Upper lobe of right lung (tissue), 1 donor: ENCODE measurements around the gene ARHGEF37. TPM values are rescaled to one million over a fixed set of nuclear protein-coding genes. Genes with fewer than 3 reads are reported as not detected.

Experiments used
- ATAC-seq: fragments of 200-7000 bp; cut with Tn5 transposase; one replicate; pipeline ENCODE4 v1.9.1; 2020; ENCODE audit warnings: mild to moderate bottlenecking, moderate library complexity
- DNase-seq: peaks from one replicate; pipeline ENCODE4 v3.0.0-alpha.2; 2020
- H3K27ac ChIP-seq: fragments of 200-600 bp; one replicate; pipeline ENCODE4 v1.8.0; 2022
- H3K27me3 ChIP-seq: fragments of 200-600 bp; one replicate; pipeline ENCODE4 v1.8.0; 2022; ENCODE audit warnings: mild to moderate bottlenecking
- H3K36me3 ChIP-seq: fragments of 200-600 bp; one replicate; pipeline ENCODE4 v1.8.0; 2022
- H3K4me1 ChIP-seq: fragments of 200-600 bp; one replicate; pipeline ENCODE4 v1.8.0; 2022
- H3K4me3 ChIP-seq: fragments of 200-600 bp; one replicate; pipeline ENCODE4 v1.8.0; 2022; ENCODE audit warnings: mild to moderate bottlenecking
- H3K9me3 ChIP-seq: fragments of 200-600 bp; one replicate; pipeline ENCODE4 v1.8.0; 2022
- intact Hi-C: fragments of 100-400 bp; cut with DNase I; formaldehyde crosslinking; loops from one replicate; pipeline ENCODE4 v1.11.0; 2022
- total RNA-seq: library from RNA; stranded (reverse); fragmentation: NEBNext Ultra II Directional; extraction: Animal tissue kit (Norgen Biotek cat#: 25700); gene quantifications from one replicate; pipeline ENCODE4 v1.2.1, GENCODE V29; 2021
- TF ChIP-seq, protein P1 (sequence below): fragments of 200-600 bp; IDR thresholded peaks from one replicate; pipeline ENCODE4 v1.8.0; 2022; ENCODE audit warnings: antibody characterized with exemption
- donor health status: DM: no; HTN: yes; CAD: no; lungs with severe emphysema.

ARHGEF37 gene
- total RNA-seq, 1 donor from 2014 or later, result 13.3 TPM

DNA sequence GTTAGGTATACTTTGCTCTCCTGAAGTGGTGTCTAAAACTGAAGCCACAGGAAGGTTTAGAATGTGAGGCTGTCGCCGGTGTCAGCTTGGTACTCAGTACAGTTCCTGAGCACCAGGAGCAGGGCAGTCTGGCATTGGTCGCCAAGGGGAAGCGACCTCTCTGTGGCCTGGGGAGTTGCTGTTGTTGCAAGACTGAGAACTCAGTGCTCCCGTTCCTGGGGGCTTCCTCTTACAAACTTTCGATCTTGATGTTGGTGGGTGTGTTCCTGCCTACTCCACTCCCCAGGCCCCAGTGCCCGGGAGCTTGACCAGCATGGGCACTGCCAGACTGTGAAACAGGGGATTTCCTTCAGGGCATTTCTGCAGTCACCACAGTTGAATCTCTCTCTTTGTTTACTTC is 96.4 kb downstream of the ARHGEF37 start:
- DNase-seq, result peak; percentile 76
- TF ChIP-seq, protein P1, sequence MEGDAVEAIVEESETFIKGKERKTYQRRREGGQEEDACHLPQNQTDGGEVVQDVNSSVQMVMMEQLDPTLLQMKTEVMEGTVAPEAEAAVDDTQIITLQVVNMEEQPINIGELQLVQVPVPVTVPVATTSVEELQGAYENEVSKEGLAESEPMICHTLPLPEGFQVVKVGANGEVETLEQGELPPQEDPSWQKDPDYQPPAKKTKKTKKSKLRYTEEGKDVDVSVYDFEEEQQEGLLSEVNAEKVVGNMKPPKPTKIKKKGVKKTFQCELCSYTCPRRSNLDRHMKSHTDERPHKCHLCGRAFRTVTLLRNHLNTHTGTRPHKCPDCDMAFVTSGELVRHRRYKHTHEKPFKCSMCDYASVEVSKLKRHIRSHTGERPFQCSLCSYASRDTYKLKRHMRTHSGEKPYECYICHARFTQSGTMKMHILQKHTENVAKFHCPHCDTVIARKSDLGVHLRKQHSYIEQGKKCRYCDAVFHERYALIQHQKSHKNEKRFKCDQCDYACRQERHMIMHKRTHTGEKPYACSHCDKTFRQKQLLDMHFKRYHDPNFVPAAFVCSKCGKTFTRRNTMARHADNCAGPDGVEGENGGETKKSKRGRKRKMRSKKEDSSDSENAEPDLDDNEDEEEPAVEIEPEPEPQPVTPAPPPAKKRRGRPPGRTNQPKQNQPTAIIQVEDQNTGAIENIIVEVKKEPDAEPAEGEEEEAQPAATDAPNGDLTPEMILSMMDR, result no peak
- ATAC-seq, result peak; percentile 58

DNA sequence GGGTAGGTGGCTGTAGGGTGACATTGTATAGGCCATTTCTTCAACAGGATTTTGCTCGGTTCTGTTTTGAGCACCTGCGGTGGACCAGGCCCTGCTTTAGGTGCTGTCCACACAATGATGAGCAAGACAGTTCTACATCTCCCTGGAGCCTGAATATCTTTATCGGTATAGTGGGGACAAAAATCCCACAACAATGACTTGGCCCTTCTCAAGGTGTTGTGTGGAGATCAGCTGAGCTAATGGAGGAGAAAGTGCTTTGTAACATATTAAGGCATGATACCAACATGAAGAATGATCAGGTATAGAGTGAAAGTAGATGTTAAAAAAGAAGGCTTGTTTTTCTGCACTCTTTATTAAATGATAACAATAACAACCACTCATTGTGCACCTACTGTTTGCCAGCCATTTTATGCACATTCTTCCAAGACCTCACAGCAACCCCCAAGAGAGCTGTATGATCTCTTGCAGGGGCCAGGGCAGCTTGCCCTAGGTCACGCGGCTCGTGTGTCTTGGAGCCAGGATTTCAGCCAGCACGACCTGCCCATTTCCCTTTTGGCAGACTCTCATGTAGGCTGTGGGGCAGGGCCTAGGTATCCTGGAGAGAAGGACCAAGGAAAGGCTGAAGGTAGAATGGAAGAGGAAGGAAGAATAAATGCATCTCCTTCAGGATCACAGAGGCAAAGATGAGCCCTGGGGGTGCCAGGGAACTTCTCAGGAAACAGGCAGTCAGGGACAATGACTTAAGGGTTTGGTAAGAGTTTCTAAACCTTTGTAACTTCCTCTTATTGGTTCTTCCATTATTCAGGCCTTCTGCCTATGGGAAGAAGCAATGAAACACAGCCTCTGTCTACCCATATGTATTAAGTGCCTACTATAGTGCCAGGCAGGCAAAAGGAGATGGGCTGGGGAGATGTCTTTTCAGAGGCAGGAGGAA is 98.8 kb downstream of the ARHGEF37 start:
- Histone ChIP-seq H3K27me3 (no peaks in the 10 kb centered on the region), H3K4me1 (no peaks in the 10 kb centered on the region), H3K9me3 (no peaks in the 10 kb centered on the region), H3K36me3 (no peaks in the 10 kb centered on the region), H3K4me3 (no peak overlapping the region), H3K27ac (no peak overlapping the region)
- intact Hi-C loops, result no loop called here
- DNase-seq (no peak), ATAC-seq (no peak)
- TF ChIP-seq, protein P1, result no peak

More for the DNA sequence above, 96.4 kb downstream of the ARHGEF37 start:
- no peaks in the 10 kb centered on the region for H3K4me1 ChIP-seq
- H3K4me3 ChIP-seq, result no peak overlapping the region
- no peak overlapping the region for H3K27ac ChIP-seq
- H3K36me3 ChIP-seq, result no peaks in the 10 kb centered on the region
- H3K27me3 ChIP-seq, result no peaks in the 10 kb centered on the region
- H3K9me3 ChIP-seq, result no peaks in the 10 kb centered on the region
- intact Hi-C loops, result no loop called here

DNA sequence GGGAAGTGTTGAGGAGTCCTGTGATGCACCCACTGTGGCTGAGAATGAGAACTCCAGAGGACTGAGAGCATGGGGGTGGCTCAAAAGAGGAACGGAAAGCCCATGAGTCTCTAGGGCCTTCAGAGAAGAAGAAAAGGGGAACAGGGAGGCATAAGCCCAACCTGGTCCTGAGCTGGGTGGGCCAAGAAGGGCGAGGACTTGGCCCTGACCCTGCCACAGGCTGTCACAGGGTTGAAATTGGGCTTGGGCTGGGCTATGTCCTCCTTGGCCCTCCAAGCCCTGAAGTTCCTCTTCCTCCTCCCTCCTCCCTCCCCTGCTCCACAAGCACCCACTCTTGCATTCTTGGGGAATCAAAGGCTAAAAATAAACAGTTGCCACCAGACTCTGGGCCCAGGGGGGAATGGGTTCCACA is 99.5 kb downstream of the ARHGEF37 start:
- TF ChIP-seq, protein P1, result no peak
- intact Hi-C loops, result no loop called here
- ATAC-seq (peak; percentile 93), DNase-seq (peak; percentile 82)
- Histone ChIP-seq H3K36me3 (no peaks in the 10 kb centered on the region), H3K4me1 (no peaks in the 10 kb centered on the region), H3K27me3 (no peaks in the 10 kb centered on the region), H3K9me3 (no peaks in the 10 kb centered on the region), H3K27ac (no peak overlapping the region), H3K4me3 (no peak overlapping the region)

DNA sequence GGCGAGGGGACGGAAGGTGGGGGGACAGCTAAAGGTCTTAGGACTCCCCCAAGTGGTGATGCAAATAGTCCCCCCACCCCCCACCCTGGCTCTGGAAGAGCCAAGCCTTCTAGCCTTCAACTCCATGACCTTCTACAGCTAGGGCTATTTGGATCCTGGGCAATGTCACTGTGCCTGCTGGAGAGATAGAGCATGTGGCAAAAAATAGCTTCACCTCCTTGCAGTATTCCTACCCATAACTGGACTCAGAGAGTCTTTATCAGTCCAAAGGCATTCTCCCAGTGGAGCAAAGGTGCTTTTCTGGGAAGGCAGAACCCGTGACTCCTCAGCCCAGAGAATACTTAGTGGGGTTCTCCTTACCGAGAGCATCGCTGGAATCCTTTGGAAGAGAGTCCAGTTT is 100.0 kb downstream of the ARHGEF37 start:
- Histone ChIP-seq H3K27ac (no peak overlapping the region), H3K9me3 (no peaks in the 10 kb centered on the region), H3K4me1 (no peaks in the 10 kb centered on the region), H3K36me3 (no peaks in the 10 kb centered on the region), H3K4me3 (no peak overlapping the region), H3K27me3 (no peaks in the 10 kb centered on the region)
- DNase-seq (no peak), ATAC-seq (no peak)
- intact Hi-C loops, result no loop called here
- TF ChIP-seq, protein P1, result no peak

DNA sequence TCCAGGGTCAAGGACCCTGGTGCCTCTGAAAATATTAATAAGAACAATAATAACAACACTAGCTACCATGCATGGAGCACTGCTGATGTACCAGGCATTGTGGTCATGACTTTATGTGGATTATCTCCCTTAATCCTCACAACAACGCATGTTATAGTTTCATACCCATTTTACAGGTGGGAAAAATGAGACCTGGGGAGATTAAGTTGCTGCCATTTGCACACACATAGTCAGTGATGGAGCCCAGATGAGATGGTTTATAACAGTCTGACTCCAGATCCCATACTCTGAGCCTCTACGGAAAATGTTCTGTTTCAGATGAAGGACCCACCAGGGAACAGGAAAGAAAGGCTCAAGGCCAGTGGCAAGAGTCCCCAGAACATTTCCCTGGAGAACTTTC is 100.6 kb downstream of the ARHGEF37 start:
- no peak for ATAC-seq
- no peak overlapping the region for H3K27ac ChIP-seq
- TF ChIP-seq, protein P1, result no peak
- H3K9me3 ChIP-seq, result no peaks in the 10 kb centered on the region
- H3K27me3 ChIP-seq, result no peaks in the 10 kb centered on the region
- no peak for DNase-seq
- intact Hi-C loops, result no loop called here
- H3K36me3 ChIP-seq, result no peaks in the 10 kb centered on the region
- H3K4me3 ChIP-seq, result no peak overlapping the region
- H3K4me1 ChIP-seq, result no peaks in the 10 kb centered on the region
